GM12891 (cell line): ENCODE results near the gene NUDT15.

Experiments used
- PAX5 ChIP-seq: IDR thresholded peaks from 2 replicates; pipeline ENCODE4 v1.6.1; 2011; ENCODE audit warnings: low read length, moderate library complexity, mild to moderate bottlenecking; ENCODE audit not compliant: insufficient read depth, severe bottlenecking
- POLR2A ChIP-seq: IDR thresholded peaks from 2 replicates; pipeline ENCODE4 v1.6.1; 2011; ENCODE audit warnings: low read depth, low read length, control low read depth
- POLR2AphosphoS5 ChIP-seq: IDR thresholded peaks from 2 replicates; pipeline ENCODE4 v1.6.1; 2011; ENCODE audit warnings: low read depth, low read length, control low read depth
- POU2F2 ChIP-seq: IDR thresholded peaks from 2 replicates; pipeline ENCODE4 v1.6.1; 2011; ENCODE audit warnings: low read depth, mild to moderate bottlenecking, control low read depth, low read length, moderate library complexity
- SPI1 ChIP-seq: IDR thresholded peaks from 2 replicates; pipeline ENCODE4 v1.6.1; 2011; ENCODE audit warnings: low read depth, low read length, control low read depth
- TAF1 ChIP-seq: IDR thresholded peaks from 2 replicates; pipeline ENCODE4 v1.6.1; 2011; ENCODE audit warnings: low read depth, low read length, control low read depth

DNA sequence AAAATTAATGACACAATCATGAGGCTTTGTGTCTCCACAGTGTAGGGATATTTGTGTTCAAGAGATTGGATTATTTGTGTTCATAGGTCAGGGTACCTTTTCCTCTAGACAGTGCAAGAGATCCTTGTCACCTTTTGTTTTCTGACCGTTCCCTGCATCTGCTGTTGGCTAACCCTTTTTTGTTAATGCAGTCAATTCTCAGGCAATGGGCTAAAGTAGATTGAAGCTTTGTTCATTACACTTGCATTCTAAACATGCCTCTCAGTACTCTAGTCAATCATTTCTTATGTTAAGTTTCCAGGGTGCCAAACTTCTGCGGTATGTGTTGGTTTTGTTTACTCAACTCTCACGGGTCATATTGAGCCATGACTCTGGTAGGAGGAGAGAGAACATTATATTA lies 59.1 kb downstream of the NUDT15 start:
- TF ChIP-seq POLR2A (no peak), TAF1 (no peak), POLR2AphosphoS5 (no peak), POU2F2 (no peak), SPI1 (no peak), PAX5 (no peak)
